Sigmoid colon (tissue), 7 donors: Measurements from ENCODE around the gene CNGB1. TPM values are rescaled to one million over a fixed set of nuclear protein-coding genes. Genes with fewer than 3 reads are reported as not detected.

Experiments
- DNase-seq: peaks from one replicate; pipeline ENCODE4 v3.0.0-alpha.2; 2019
- H3K27ac ChIP-seq, 4 donors: fragments of 200-600 bp; sonication (generic); one replicate each; pipeline ENCODE4 v1.5.1; 2016 to 2019; ENCODE audit warnings: mild to moderate bottlenecking in 1 of 4
- H3K27me3 ChIP-seq, 3 donors: fragments of 200-600 bp; sonication (generic); one replicate each; pipeline ENCODE4 v1.5.1; 2019; ENCODE audit warnings: mild to moderate bottlenecking in 1 of 3
- H3K36me3 ChIP-seq, 4 donors: fragments of 200-600 bp; sonication (generic); one replicate each; pipeline ENCODE4 v1.5.1; 2016 to 2019
- H3K4me1 ChIP-seq, 4 donors: fragments of 200-600 bp; sonication (generic); one replicate each; pipeline ENCODE4 v1.5.1; 2017 to 2019
- H3K4me3 ChIP-seq, 4 donors: fragments of 200-600 bp; sonication (generic); one replicate each; pipeline ENCODE4 v1.5.1; 2017 to 2019; ENCODE audit warnings: mild to moderate bottlenecking in 2 of 4, moderate library complexity in 1 of 4
- H3K9me3 ChIP-seq, 4 donors: fragments of 200-600 bp in 3 of 4; sonication (generic) in 3 of 4; one replicate each; pipeline versions ENCODE4 v1.5.1 to v1.6.1; 2013 to 2019
- CTCF ChIP-seq, 4 experiments: fragments of 450-650 bp in 3 of 4; fragments of 200-600 bp in 1 of 4; IDR thresholded peaks; one replicate each; pipeline ENCODE4 v1.5.1; 2016 to 2019; ENCODE audit warnings: antibody characterized with exemption in 4 of 4, mild to moderate bottlenecking in 3 of 4, moderate library complexity in 2 of 4
- EP300 ChIP-seq, 4 donors: sonication (generic); formaldehyde crosslinking; IDR thresholded peaks; one replicate each; pipeline ENCODE4 v1.6.1; 2017; ENCODE audit warnings: antibody characterized with exemption in 4 of 4
- POLR2A ChIP-seq, 2 donors: fragments of 450-650 bp; IDR thresholded peaks; one replicate each; pipeline ENCODE4 v1.6.1; 2016; ENCODE audit warnings: antibody characterized with exemption in 2 of 2, mild to moderate bottlenecking in 2 of 2, moderate library complexity in 2 of 2
- POLR2AphosphoS5 ChIP-seq, 4 donors: sonication (generic); formaldehyde crosslinking; IDR thresholded peaks; one replicate each; pipeline ENCODE4 v1.6.1; 2017; ENCODE audit warnings: antibody characterized with exemption in 4 of 4
- WGBS, 2 donors: extraction: QIAGEN DNeasy Blood & Tissue Kit; methylation state at CpG; one replicate each; pipeline ENCODE4 v1.1.7; 2013; 5-methylcytosine and 5-hydroxymethylcytosine counted together
- intact Hi-C: fragments of 100-400 bp; cut with DNase I; formaldehyde crosslinking; loops from one replicate; pipeline ENCODE4 v1.15.1; 2023
- polyA plus RNA-seq, 3 donors: library from polyadenylated mRNA; stranded (reverse); fragments of 200-250 nt; gene quantifications; one replicate each; pipeline ENCODE4 v1.2.3, GENCODE V29; 2013
- total RNA-seq, 4 donors: library from RNA; depleted of rRNA; stranded (reverse); fragments of >200 nt; gene quantifications; one replicate each; pipeline ENCODE4 v1.1.0, GENCODE V29; 2016
- donor health status: healthy with polysubstance abuse.
- donor health status: Bipolar disorder and iron deficiency.
- donor health status: healthy.

The CNGB1 gene
- total and polyA plus RNA-seq, 7 donors = 0.70 to 13.0 (median 1.4) TPM; not detected in 3

DNA sequence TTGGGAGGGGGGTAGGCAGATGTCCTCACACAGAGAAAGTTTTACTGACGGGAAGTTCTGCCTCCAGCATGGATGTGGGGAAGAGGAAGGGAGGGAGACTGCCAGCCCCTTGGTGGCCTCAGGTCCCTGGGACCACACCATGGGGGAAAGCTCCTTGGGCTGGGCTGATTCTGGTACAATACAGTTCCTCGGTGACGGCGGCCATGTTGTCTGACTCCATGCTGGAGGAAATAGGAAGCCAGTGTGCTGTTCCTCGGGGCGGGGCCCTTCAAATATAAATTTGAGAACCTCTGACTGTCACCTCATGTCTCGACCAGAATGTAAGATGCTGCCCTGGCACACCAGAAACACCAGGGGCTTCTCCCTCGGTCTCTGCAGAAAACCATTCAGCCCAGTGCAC lies 66.8 kb downstream of the CNGB1 start:
- no peak for TF ChIP-seq CTCF (IDR thresholded peaks at IDR 0.05)
- Histone ChIP-seq H3K27me3 (peaks cover 0 to 46% (median 11%) of the 10 kb centered on the region in 3 donors), H3K27ac (no peak overlapping the region), H3K9me3 (no peaks in the 10 kb centered on the region), H3K36me3 (no peaks in the 10 kb centered on the region), H3K4me3 (no peak overlapping the region), H3K4me1 (no peaks in the 10 kb centered on the region)
- DNase-seq = no peak
- 58 to 61% methylated on average over 8 of the region's 8 CpGs for WGBS, 2 donors
- intact Hi-C loops = no loop called here

GRCh38 chr16:57903656-57904055 lies 67.3 kb downstream of the CNGB1 start:
- no peak overlapping the region for H3K4me3 ChIP-seq
- no peak for DNase-seq
- intact Hi-C loops = no loop called here
- peaks cover 0 to 46% (median 11%) of the 10 kb centered on the region in 3 donors for H3K27me3 ChIP-seq
- H3K27ac ChIP-seq = no peak overlapping the region
- no peaks in the 10 kb centered on the region for H3K4me1 ChIP-seq
- 53 to 80% methylated on average over 18 of the region's 18 CpGs for WGBS, 2 donors
- H3K36me3 ChIP-seq = no peaks in the 10 kb centered on the region
- no peaks in the 10 kb centered on the region for H3K9me3 ChIP-seq
- TF ChIP-seq CTCF (IDR thresholded peaks at IDR 0.05) (no peak), EP300 (IDR thresholded peaks at IDR 0.05) (no peak), POLR2AphosphoS5 (IDR thresholded peaks at IDR 0.05) (no peak), POLR2A (IDR thresholded peaks at IDR 0.05) (no peak)

DNA sequence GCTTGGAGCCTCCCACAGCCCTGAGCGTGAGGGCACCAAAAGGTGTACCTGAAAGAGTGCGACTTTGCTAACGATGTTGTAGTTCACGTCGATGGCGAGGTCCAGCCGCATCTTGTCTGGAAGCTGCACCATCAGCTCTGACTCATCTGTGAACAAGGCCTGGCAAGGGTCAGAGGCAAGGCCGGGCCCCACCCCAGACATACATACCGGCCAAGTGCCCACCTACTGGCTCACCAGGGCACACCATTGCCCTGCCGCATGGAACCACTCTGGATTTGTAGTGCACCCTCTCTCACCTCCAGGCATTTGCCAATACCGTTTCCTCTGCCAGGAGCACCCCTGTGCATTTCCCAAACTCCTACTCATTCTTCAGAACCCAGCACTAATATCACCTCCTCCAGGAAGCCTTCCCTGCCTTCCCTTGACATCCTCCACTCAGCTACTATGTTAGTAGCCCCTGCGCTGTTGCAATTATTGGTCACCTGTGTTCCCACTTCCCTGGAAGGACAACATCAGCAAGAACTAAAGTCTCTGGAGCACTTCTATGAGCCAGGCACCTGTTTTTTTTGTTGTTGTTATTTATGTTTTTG lies 69.4 kb downstream of the CNGB1 start:
- no peaks in the 10 kb centered on the region for H3K36me3 ChIP-seq
- H3K4me3 ChIP-seq = no peak overlapping the region
- no peak for DNase-seq
- 84 to 91% methylated on average over 12 of the region's 12 CpGs for WGBS, 2 donors
- H3K27ac ChIP-seq = no peak overlapping the region
- H3K4me1 ChIP-seq = no peaks in the 10 kb centered on the region
- TF ChIP-seq EP300 (IDR thresholded peaks at IDR 0.05) (no peak), POLR2A (IDR thresholded peaks at IDR 0.05) (no peak), CTCF (IDR thresholded peaks at IDR 0.05) (no peak), POLR2AphosphoS5 (IDR thresholded peaks at IDR 0.05) (no peak)
- no peaks in the 10 kb centered on the region for H3K9me3 ChIP-seq
- intact Hi-C loops = no loop called here
- H3K27me3 ChIP-seq = peaks cover 0 to 45% (median 11%) of the 10 kb centered on the region in 3 donors

- Histone ChIP-seq H3K27ac (no peak overlapping the region), H3K36me3 (no peaks in the 10 kb centered on the region), H3K4me3 (no peak overlapping the region), H3K27me3 (peaks cover 0 to 39% (median 11%) of the 10 kb centered on the region in 3 donors), H3K4me1 (no peaks in the 10 kb centered on the region), H3K9me3 (no peaks in the 10 kb centered on the region)
- WGBS, 2 donors = 77 to 84% methylated on average over 11 of the region's 11 CpGs
- no peak for DNase-seq
- no peak for TF ChIP-seq POLR2AphosphoS5 (IDR thresholded peaks at IDR 0.05)
- no peak for TF ChIP-seq EP300 (IDR thresholded peaks at IDR 0.05)
- TF ChIP-seq CTCF (IDR thresholded peaks at IDR 0.05) = no peak
- no peak for TF ChIP-seq POLR2A (IDR thresholded peaks at IDR 0.05)
- intact Hi-C loops = loop anchor here (1.0 kb wide), 1 partner anchor 104 kb away; no protein-coding TSS in a partner anchor
Observed at GRCh38 chr16:57900796-57901479, 70.0 kb downstream of the CNGB1 start.
